Naive thymus-derived CD4-positive, alpha-beta T cell (primary cell): ENCODE results near the gene MEOX1. TPM values are rescaled to one million over a fixed set of nuclear protein-coding genes. Genes with fewer than 3 reads are reported as not detected.

Source experiments
- ATAC-seq: fragments of 150-1000 bp; cut with Tn5 transposase; 2 replicates; pipeline ENCODE4 v1.10.0; 2021; ENCODE audit warnings: mild to moderate bottlenecking, moderate library complexity
- CTCF ChIA-PET: fragments of 350-600 bp; sonication (Branson Sonifier 250); formaldehyde crosslinking; loops from one replicate; lab custom pipeline; 2021; ENCODE audit warnings: antibody characterized with exemption; lab: Charles Lee
- POLR2A ChIA-PET: fragments of 350-600 bp; sonication (Branson Sonifier 250); formaldehyde crosslinking; loops from one replicate; lab custom pipeline; 2021; ENCODE audit warnings: antibody characterized with exemption, inconsistent platforms; lab: Charles Lee
- DNase-seq, 9 donors: peaks; one replicate each; pipeline versions ENCODE4 v3.0.0 to v3.0.0-alpha.2; 2020 to 2022; ENCODE audit warnings: mixed read lengths in 1 of 9
- H3K27ac ChIP-seq: one replicate; pipeline ENCODE4 v1.7.0; 2013; ENCODE audit warnings: mild to moderate bottlenecking, low read depth, low read length, moderate library complexity
- H3K27me3 ChIP-seq, 2 donors: one replicate each; pipeline ENCODE4 v1.7.0; 2013; ENCODE audit warnings: low read length in 2 of 2, mild to moderate bottlenecking in 2 of 2, moderate library complexity in 2 of 2; ENCODE audit not compliant: control insufficient read depth in 2 of 2, insufficient read depth in 2 of 2
- H3K36me3 ChIP-seq, 3 experiments: 1 replicate in 2 of 3; 2 replicates in 1 of 3; pipeline ENCODE4 v1.7.0; 2013; ENCODE audit warnings: low read length in 3 of 3, mild to moderate bottlenecking in 3 of 3, moderate library complexity in 1 of 3; ENCODE audit not compliant: insufficient read depth in 3 of 3, control insufficient read depth in 2 of 3
- H3K4me1 ChIP-seq, 2 donors: one replicate each; pipeline ENCODE4 v1.7.0; 2013; ENCODE audit warnings: low read length in 2 of 2, mild to moderate bottlenecking in 2 of 2, moderate library complexity in 1 of 2; ENCODE audit not compliant: control insufficient read depth in 2 of 2, insufficient read depth in 2 of 2
- H3K4me3 ChIP-seq: 2 replicates; pipeline ENCODE4 v1.7.0; 2013; ENCODE audit warnings: mild to moderate bottlenecking, low read length
- H3K9me3 ChIP-seq, 3 experiments: 1 replicate in 2 of 3; 2 replicates in 1 of 3; pipeline ENCODE4 v1.7.0; 2013; ENCODE audit warnings: low read length in 3 of 3; ENCODE audit not compliant: control insufficient read depth in 2 of 3
- H3K27ac Mint-ChIP-seq, 9 donors: one replicate each; pipeline ENCODE4 v1.8.0; 2020 to 2022; ENCODE audit warnings: mixed read lengths in 9 of 9, mild to moderate bottlenecking in 8 of 9, moderate library complexity in 5 of 9, inconsistent platforms in 2 of 9
- H3K27me3 Mint-ChIP-seq, 5 donors: one replicate each; pipeline ENCODE4 v1.8.0; 2021 to 2022; ENCODE audit warnings: mixed read lengths in 5 of 5, mild to moderate bottlenecking in 1 of 5
- H3K36me3 Mint-ChIP-seq, 5 donors: one replicate each; pipeline ENCODE4 v1.8.0; 2020 to 2022; ENCODE audit warnings: mixed read lengths in 5 of 5, mild to moderate bottlenecking in 3 of 5, inconsistent platforms in 1 of 5
- H3K4me1 Mint-ChIP-seq, 7 donors: one replicate each; pipeline ENCODE4 v1.8.0; 2020 to 2022; ENCODE audit warnings: mixed read lengths in 7 of 7, mild to moderate bottlenecking in 3 of 7, inconsistent platforms in 1 of 7
- H3K4me3 Mint-ChIP-seq, 10 donors: one replicate each; pipeline ENCODE4 v1.8.0; 2020 to 2022; ENCODE audit warnings: mild to moderate bottlenecking in 10 of 10, mixed read lengths in 10 of 10, moderate library complexity in 6 of 10, inconsistent platforms in 2 of 10
- H3K9me3 Mint-ChIP-seq, 11 donors: one replicate each; pipeline ENCODE4 v1.8.0; 2020 to 2022; ENCODE audit warnings: mixed read lengths in 11 of 11, mild to moderate bottlenecking in 4 of 11, inconsistent platforms in 1 of 11, moderate library complexity in 1 of 11
- intact Hi-C, 2 donors: fragments of 100-400 bp; cut with micrococcal nuclease; formaldehyde crosslinking; loops; one replicate each; pipeline ENCODE4 v1.15.1; 2023
- polyA plus RNA-seq, 2 donors: library from polyadenylated mRNA; unstranded; fragments of 300-500 nt; fragmentation: Illumina TruSeq; gene quantifications; one replicate each; pipeline ENCODE4 v1.2.3, GENCODE V29; 2021
- total RNA-seq, 6 experiments: library from RNA in 5 of 6; stranded (reverse) in 5 of 6; gene quantifications; 1 replicate in 5 of 6; 2 replicates in 1 of 6; pipeline ENCODE4 v1.2.3 and lab custom pipeline; 2021 to 2026

The MEOX1 gene
- total and polyA plus RNA-seq, 7 experiments from 2014 or later: 0.37 to 2.5 (median 0.54) TPM

DNA sequence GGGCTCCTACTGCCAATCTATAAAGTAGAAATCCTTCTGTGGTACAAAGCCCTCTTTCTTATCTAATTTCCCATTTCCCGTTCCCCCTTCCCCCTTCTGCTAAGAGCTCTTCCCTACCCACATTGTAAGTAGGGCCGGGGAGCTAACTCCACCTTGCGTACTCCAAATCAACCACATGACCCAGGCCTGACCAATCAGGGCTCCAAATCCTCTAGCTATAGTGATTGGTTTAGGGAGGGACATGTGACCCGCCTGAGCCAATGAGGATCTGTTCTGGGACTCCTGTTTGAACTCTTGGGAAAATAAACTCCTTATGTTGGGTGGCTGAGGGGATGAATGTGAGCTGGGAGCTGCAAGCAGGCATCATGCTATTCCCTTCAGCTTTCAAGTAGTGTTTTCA, 40.9 kb upstream of the MEOX1 start:
- Histone ChIP-seq H3K27ac (no peak overlapping the region), H3K36me3 (no peaks in the 10 kb centered on the region), H3K4me1 (peaks cover 0 to 4% of the 10 kb centered on the region in 2 donors), H3K4me3 (no peak overlapping the region), H3K9me3 (no peaks in the 10 kb centered on the region), H3K27me3 (no peaks in the 10 kb centered on the region)
- H3K36me3 Mint-ChIP-seq: peaks cover 0 to 4% (median 0%) of the 10 kb centered on the region in 5 donors
- intact Hi-C loops: no loop called here
- DNase-seq: no peak
- H3K27me3 Mint-ChIP-seq: peaks cover 23 to 34% (median 28%) of the 10 kb centered on the region in 5 donors
- ATAC-seq: peak; percentile 45
- H3K9me3 Mint-ChIP-seq: peaks cover 0 to 3% (median 0%) of the 10 kb centered on the region in 11 donors
- H3K4me3 Mint-ChIP-seq: no peak overlapping the region
- CTCF ChIA-PET: interaction anchor here (1.0 to 1.2 kb wide), 2 partner anchors 58 to 59 kb away, joined by 3 to 4 read pairs; no protein-coding TSS in a partner anchor
- peaks cover 0 to 14% (median 4%) of the 10 kb centered on the region in 7 donors for H3K4me1 Mint-ChIP-seq
- POLR2A ChIA-PET: no interaction called here
- peak overlapping the region in 1 of 9 donors; percentile 38 for H3K27ac Mint-ChIP-seq

DNA sequence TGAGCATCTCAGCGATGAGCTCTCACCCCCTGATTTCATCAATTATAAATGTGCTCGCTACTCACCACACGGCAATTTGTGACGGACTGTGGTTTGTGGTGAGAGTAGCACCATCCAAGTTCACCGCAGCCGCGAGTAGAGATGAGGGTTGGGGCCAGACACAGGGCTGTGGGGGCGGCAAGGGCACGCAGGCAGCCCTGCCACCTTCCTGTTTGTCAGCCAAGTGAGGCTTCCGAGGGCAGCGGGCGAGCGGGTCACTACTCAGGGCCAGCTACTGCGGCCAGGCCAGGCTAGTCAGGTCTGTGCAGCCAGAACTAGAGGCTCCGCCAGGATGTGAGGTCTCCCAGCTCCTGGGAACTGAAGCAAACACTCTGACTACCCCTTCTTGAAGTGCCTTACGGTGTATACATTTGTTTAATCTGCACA, 39.6 kb upstream of the MEOX1 start:
- no peaks in the 10 kb centered on the region for H3K36me3 ChIP-seq
- no peaks in the 10 kb centered on the region for H3K9me3 ChIP-seq
- peak in 1 of 9 donors; percentile 49 for DNase-seq
- no peak overlapping the region for H3K4me3 ChIP-seq
- H3K4me1 ChIP-seq: peaks cover 0 to 4% of the 10 kb centered on the region in 2 donors
- H3K27ac ChIP-seq: no peak overlapping the region
- peak; percentile 73 for ATAC-seq
- Mint-ChIP-seq H3K36me3 (peaks cover 0 to 4% (median 0%) of the 10 kb centered on the region in 5 donors), H3K4me1 (peaks cover 0 to 14% (median 4%) of the 10 kb centered on the region in 7 donors), H3K27me3 (peaks cover 17 to 32% (median 21%) of the 10 kb centered on the region in 5 donors), H3K27ac (no peak overlapping the region), H3K4me3 (peak overlapping the region in 1 of 10 donors; percentile 49), H3K9me3 (peaks cover 0 to 3% (median 0%) of the 10 kb centered on the region in 11 donors)
- ChIA-PET CTCF (interaction anchor here (1.2 to 2.1 kb wide), 2 partner anchors 59 to 61 kb away, joined by 4 to 17 read pairs; no protein-coding TSS in a partner anchor), POLR2A (interaction anchor here (0.6 kb wide), 2 partner anchors 23 to 59 kb away, joined by 4 read pairs; no protein-coding TSS in a partner anchor)
- intact Hi-C loops: no loop called here
- H3K27me3 ChIP-seq: no peaks in the 10 kb centered on the region

DNA sequence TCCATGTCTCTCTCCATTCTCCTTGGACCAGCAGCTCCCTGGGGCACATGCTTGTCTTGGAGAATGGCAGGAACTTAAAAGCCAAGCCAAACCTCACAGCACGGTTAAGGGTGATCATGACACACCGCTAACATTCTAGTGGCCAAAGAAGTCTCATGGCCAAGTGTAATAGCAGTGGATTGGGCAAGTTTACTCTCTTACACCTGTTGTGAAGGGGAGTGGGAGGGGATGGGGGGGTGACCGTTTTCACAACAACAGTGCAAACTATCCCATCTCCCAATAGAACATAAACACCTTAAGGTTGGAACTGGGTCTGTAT, 37.7 kb upstream of the MEOX1 start:
- H3K36me3 ChIP-seq: no peaks in the 10 kb centered on the region
- H3K27ac Mint-ChIP-seq: no peak overlapping the region
- H3K4me3 ChIP-seq: no peak overlapping the region
- H3K27me3 ChIP-seq: no peaks in the 10 kb centered on the region
- DNase-seq (no peak), ATAC-seq (no peak)
- ChIA-PET POLR2A (no interaction called here), CTCF (interaction anchor here (0.7 to 8.1 kb wide), 2 partner anchors 60 to 874 kb away, joined by 3 to 160 read pairs; partner anchors contain the start of gene SOST)
- peaks cover 0 to 3% (median 0%) of the 10 kb centered on the region in 11 donors for H3K9me3 Mint-ChIP-seq
- peaks cover 0 to 4% of the 10 kb centered on the region in 2 donors for H3K4me1 ChIP-seq
- H3K36me3 Mint-ChIP-seq: peaks cover 0 to 4% (median 0%) of the 10 kb centered on the region in 5 donors
- H3K4me1 Mint-ChIP-seq: peaks cover 0 to 14% (median 4%) of the 10 kb centered on the region in 7 donors
- no peaks in the 10 kb centered on the region for H3K9me3 ChIP-seq
- no peak overlapping the region for H3K27ac ChIP-seq
- no peak overlapping the region for H3K4me3 Mint-ChIP-seq
- H3K27me3 Mint-ChIP-seq: peaks cover 13 to 27% (median 17%) of the 10 kb centered on the region in 5 donors
- intact Hi-C loops: no loop called here

GRCh38 chr17:43698678-43699437, 37.1 kb upstream of the MEOX1 start:
- ATAC-seq (no peak), DNase-seq (no peak)
- H3K4me3 Mint-ChIP-seq: no peak overlapping the region
- H3K4me1 ChIP-seq: peaks cover 0 to 4% of the 10 kb centered on the region in 2 donors
- ChIA-PET CTCF (interaction anchor here (0.7 to 8.1 kb wide), 4 partner anchors 49 to 874 kb away, joined by 3 to 160 read pairs (median 8); partner anchors contain the start of gene SOST), POLR2A (no interaction called here)
- H3K36me3 ChIP-seq: no peaks in the 10 kb centered on the region
- H3K27me3 ChIP-seq: no peaks in the 10 kb centered on the region
- no peak overlapping the region for H3K4me3 ChIP-seq
- no peak overlapping the region for H3K27ac Mint-ChIP-seq
- H3K27me3 Mint-ChIP-seq: peaks cover 13 to 27% (median 17%) of the 10 kb centered on the region in 5 donors
- peaks cover 0 to 4% (median 0%) of the 10 kb centered on the region in 5 donors for H3K36me3 Mint-ChIP-seq
- H3K4me1 Mint-ChIP-seq: peaks cover 0 to 14% (median 4%) of the 10 kb centered on the region in 7 donors
- peaks cover 0 to 3% (median 0%) of the 10 kb centered on the region in 11 donors for H3K9me3 Mint-ChIP-seq
- no peaks in the 10 kb centered on the region for H3K9me3 ChIP-seq
- H3K27ac ChIP-seq: no peak overlapping the region
- intact Hi-C loops: no loop called here

DNA sequence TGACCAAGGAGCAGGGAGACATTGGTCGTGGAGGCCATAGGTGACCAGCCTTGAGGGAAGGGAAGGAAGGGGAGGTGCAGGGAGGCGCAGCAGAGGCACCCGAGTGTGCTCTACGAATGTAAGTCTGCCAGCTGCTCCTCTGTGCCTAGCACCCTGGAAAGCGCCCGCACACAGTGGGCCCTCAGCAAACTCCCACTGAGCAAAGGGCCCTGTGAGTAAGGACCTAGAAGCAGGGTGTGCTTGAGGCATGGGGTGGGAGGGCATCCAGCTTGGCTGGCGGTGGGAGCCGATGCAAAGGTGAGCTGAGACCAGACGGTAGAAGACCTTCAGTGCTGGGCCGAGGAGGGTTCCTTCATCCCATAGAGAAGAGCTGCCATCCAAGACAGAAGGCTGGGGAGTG, 36.2 kb upstream of the MEOX1 start:
- no peak for ATAC-seq

DNA sequence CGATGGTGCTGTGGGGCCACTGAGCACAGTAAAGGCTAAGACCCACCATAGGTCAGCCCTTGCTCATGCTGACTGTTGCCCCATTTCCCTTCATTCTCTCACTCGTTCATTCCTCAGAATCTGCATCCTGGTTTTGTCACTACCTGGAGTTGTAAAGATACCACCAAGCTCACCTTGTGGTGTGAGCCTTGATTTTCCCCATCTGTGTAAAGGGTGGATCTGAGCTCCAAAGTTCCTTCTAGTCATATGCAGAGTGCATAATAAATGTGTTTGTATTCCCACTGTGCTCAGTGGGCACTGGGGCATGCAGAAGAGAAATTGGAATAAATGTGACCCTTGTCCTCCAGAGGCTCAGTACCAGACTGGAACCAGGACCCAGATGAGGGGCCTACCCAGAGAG, 35.2 kb upstream of the MEOX1 start:
- intact Hi-C loops: no loop called here
- DNase-seq: no peak
- Histone ChIP-seq H3K36me3 (no peaks in the 10 kb centered on the region), H3K9me3 (no peaks in the 10 kb centered on the region), H3K27me3 (no peaks in the 10 kb centered on the region), H3K4me3 (no peak overlapping the region), H3K4me1 (peaks cover 0 to 4% of the 10 kb centered on the region in 2 donors), H3K27ac (no peak overlapping the region)
- no peaks in the 10 kb centered on the region for H3K9me3 Mint-ChIP-seq
- CTCF ChIA-PET: interaction anchor here (1.5 to 8.1 kb wide), 3 partner anchors 8 to 70 kb away, joined by 3 to 160 read pairs (median 11); partner anchors contain the start of gene SOST
- ATAC-seq: no peak
- H3K4me3 Mint-ChIP-seq: no peak overlapping the region
- H3K36me3 Mint-ChIP-seq: peaks cover 0 to 3% (median 0%) of the 10 kb centered on the region in 5 donors
- H3K4me1 Mint-ChIP-seq: peaks cover 0 to 11% (median 4%) of the 10 kb centered on the region in 7 donors
- H3K27ac Mint-ChIP-seq: no peak overlapping the region
- peaks cover 6 to 21% (median 15%) of the 10 kb centered on the region in 5 donors for H3K27me3 Mint-ChIP-seq
- POLR2A ChIA-PET: no interaction called here

More for the DNA sequence above, 36.2 kb upstream of the MEOX1 start:
- H3K27me3 ChIP-seq: no peaks in the 10 kb centered on the region
- H3K36me3 ChIP-seq: no peaks in the 10 kb centered on the region
- peaks cover 0 to 4% of the 10 kb centered on the region in 2 donors for H3K4me1 ChIP-seq
- Mint-ChIP-seq H3K4me3 (no peak overlapping the region), H3K36me3 (peaks cover 0 to 3% (median 0%) of the 10 kb centered on the region in 5 donors), H3K27me3 (peaks cover 10 to 27% (median 17%) of the 10 kb centered on the region in 5 donors), H3K9me3 (peaks cover 0 to under 1% (median 0%) of the 10 kb centered on the region in 11 donors), H3K4me1 (peaks cover 0 to 14% (median 4%) of the 10 kb centered on the region in 7 donors), H3K27ac (no peak overlapping the region)
- H3K9me3 ChIP-seq: no peaks in the 10 kb centered on the region
- no peak overlapping the region for H3K4me3 ChIP-seq
- DNase-seq: no peak
- ChIA-PET POLR2A (no interaction called here), CTCF (interaction anchor here (1.0 to 8.1 kb wide), 3 partner anchors 50 to 68 kb away, joined by 4 to 160 read pairs (median 11); partner anchors contain the start of gene SOST)
- H3K27ac ChIP-seq: no peak overlapping the region
- intact Hi-C loops: no loop called here
